Smooth muscle cell (in vitro differentiated cells): ENCODE results near the gene CIRBP. TPM values are rescaled to one million over a fixed set of nuclear protein-coding genes. Genes with fewer than 3 reads are reported as not detected.

Experiments used
- DNase-seq: peaks from one replicate; lab custom pipeline; 2025; ENCODE audit not compliant: unreplicated experiment; lab: John Stamatoyannopoulos, UW
- H2AFZ ChIP-seq: fragments of 200-600 bp; sonication (generic); 2 replicates; pipeline ENCODE4 v1.6.0; 2016; ENCODE audit warnings: antibody characterized with exemption, low read depth, mild to moderate bottlenecking
- H3F3A ChIP-seq: fragments of 200-600 bp; sonication (generic); 2 replicates; pipeline ENCODE4 v1.6.0; 2017; ENCODE audit warnings: antibody characterized with exemption, low read depth
- H3K27ac ChIP-seq: fragments of 200-600 bp; sonication (generic); 2 replicates; pipeline ENCODE4 v1.5.1; 2016; ENCODE audit warnings: low read depth, mild to moderate bottlenecking
- H3K27me3 ChIP-seq: fragments of 200-600 bp; sonication (generic); 2 replicates; pipeline ENCODE4 v1.6.1; 2016; ENCODE audit warnings: low read depth, mild to moderate bottlenecking
- H3K36me3 ChIP-seq: fragments of 200-600 bp; sonication (generic); 2 replicates; pipeline ENCODE4 v1.5.1; 2016; ENCODE audit warnings: low read depth
- H3K4me1 ChIP-seq: fragments of 200-600 bp; sonication (generic); 2 replicates; pipeline ENCODE4 v1.5.1; 2016; ENCODE audit warnings: low read depth
- H3K4me2 ChIP-seq: fragments of 200-600 bp; sonication (generic); 2 replicates; pipeline ENCODE4 v1.6.0; 2016; ENCODE audit warnings: mild to moderate bottlenecking
- H3K4me3 ChIP-seq: fragments of 200-600 bp; sonication (generic); 2 replicates; pipeline ENCODE4 v1.5.1; 2016; ENCODE audit warnings: mild to moderate bottlenecking
- H3K79me2 ChIP-seq: fragments of 200-600 bp; sonication (generic); 2 replicates; pipeline ENCODE4 v1.6.0; 2016; ENCODE audit warnings: low read depth, mild to moderate bottlenecking
- H3K9ac ChIP-seq: fragments of 200-600 bp; sonication (generic); 2 replicates; pipeline ENCODE4 v1.6.0; 2016; ENCODE audit warnings: low read depth
- H3K9me3 ChIP-seq: fragments of 200-600 bp; sonication (generic); replicated peaks from 2 replicates; pipeline ENCODE4 v1.5.1; 2016; ENCODE audit warnings: low read depth
- H4K20me1 ChIP-seq: fragments of 200-600 bp; sonication (generic); 2 replicates; pipeline ENCODE4 v1.6.0; 2016; ENCODE audit warnings: low read depth
- CTCF ChIP-seq: fragments of 200-600 bp; sonication (generic); IDR thresholded peaks from 2 replicates; pipeline ENCODE4 v1.5.1; 2017; ENCODE audit warnings: borderline replicate concordance, mild to moderate bottlenecking, antibody characterized with exemption; ENCODE audit not compliant: insufficient read depth, poor library complexity, severe bottlenecking
- WGBS: methylation state at CpG from one replicate; pipeline ENCODE4 v1.1.7; 2016; ENCODE audit warnings: low lambda C conversion rate; 5-methylcytosine and 5-hydroxymethylcytosine counted together
- polyA plus RNA-seq: library from polyadenylated mRNA; unstranded; fragments of >200 nt; fragmentation: Nextera tagmentation; extraction: Ambion mirVana; gene quantifications from 2 replicates; pipeline ENCODE4 v1.2.1, GENCODE V29; 2016
- total RNA-seq: library from RNA; depleted of rRNA; stranded (reverse); fragments of >200 nt; gene quantifications from 2 replicates; pipeline ENCODE4 v1.2.3, GENCODE V29; 2014

The CIRBP gene
- total and polyA plus RNA-seq, 2 experiments from 2014 or later: 122 to 215 TPM

GRCh38 chr19:1237027-1237659 is 32.0 kb upstream of the CIRBP start:
- peaks cover 42% of the 10 kb centered on the region for H4K20me1 ChIP-seq
- peak overlapping the region; percentile 95 for H3K4me2 ChIP-seq
- H2AFZ ChIP-seq: no peak overlapping the region
- H3K27me3 ChIP-seq: no peaks in the 10 kb centered on the region
- no peaks in the 10 kb centered on the region for H3K9me3 ChIP-seq
- peaks cover 13% of the 10 kb centered on the region for H3K79me2 ChIP-seq
- WGBS: 0% methylated on average over 24 of the region's 60 CpGs
- H3K36me3 ChIP-seq: no peaks in the 10 kb centered on the region
- H3K4me3 ChIP-seq: peak overlapping the region; percentile 64
- peaks cover 12% of the 10 kb centered on the region for H3K4me1 ChIP-seq
- peaks cover 26% of the 10 kb centered on the region for H3F3A ChIP-seq
- no peak for TF ChIP-seq CTCF
- H3K27ac ChIP-seq: peak overlapping the region; percentile 47
- peak overlapping the region; percentile 76 for H3K9ac ChIP-seq
- no peak for DNase-seq

- DNase-seq: peak; percentile 22
- peak within 1 kb of the TSS; percentile 88 for H3K27ac ChIP-seq
These were observed 31.3 kb upstream of the CIRBP start, which contains the start of gene CBARP for GRCh38 chr19:1237754-1238368. Gene CBARP, minus strand, starts transcription at chr19:1238005. Its CDS starts 1,905 bp downstream, at chr19:1236100.

GRCh38 chr19:1238369-1239303 is 30.5 kb upstream of the CIRBP start:
- Histone ChIP-seq H3K27me3 (no peaks in the 10 kb centered on the region), H3K27ac (peak overlapping the region; percentile 88), H4K20me1 (peaks cover 29% of the 10 kb centered on the region), H3K79me2 (peaks cover 25% of the 10 kb centered on the region), H2AFZ (no peak overlapping the region), H3K36me3 (no peaks in the 10 kb centered on the region), H3K4me2 (peak overlapping the region; percentile 82), H3K4me1 (peaks cover 15% of the 10 kb centered on the region), H3K9ac (no peak overlapping the region), H3K4me3 (peak overlapping the region; percentile 40), H3F3A (peaks cover 19% of the 10 kb centered on the region), H3K9me3 (no peaks in the 10 kb centered on the region)
- no peak for TF ChIP-seq CTCF
- no peak for DNase-seq
- 80% methylated on average over 32 of the region's 34 CpGs for WGBS

More at GRCh38 chr19:1237754-1238368, 31.3 kb upstream of the CIRBP start, which contains the start of gene CBARP:
- H3K4me1 ChIP-seq: peaks cover 15% of the 10 kb centered on the region
- no peak within 1 kb of the TSS for H2AFZ ChIP-seq
- no peak for TF ChIP-seq CTCF
- H3F3A ChIP-seq: peaks cover 20% of the 10 kb centered on the region
- peak within 1 kb of the TSS; percentile 95 for H3K4me2 ChIP-seq
- H3K9ac ChIP-seq: peak within 1 kb of the TSS; percentile 76
- under 1% methylated on average over 21 of the region's 87 CpGs for whole genome bisulfite sequencing
- H3K4me3 ChIP-seq: peak within 1 kb of the TSS; percentile 64
- H3K36me3 ChIP-seq: no peaks in the 10 kb centered on the region
- no peaks in the 10 kb centered on the region for H3K9me3 ChIP-seq
- H3K27me3 ChIP-seq: no peaks in the 10 kb centered on the region
- H3K79me2 ChIP-seq: peaks cover 20% of the 10 kb centered on the region
- H4K20me1 ChIP-seq: peaks cover 35% of the 10 kb centered on the region
